Bronchial epithelial cell (primary cell): ENCODE results near the gene EVA1A. TPM values are rescaled to one million over a fixed set of nuclear protein-coding genes. Genes with fewer than 3 reads are reported as not detected.

Experiments used
- DNase-seq: peaks from one replicate; pipeline ENCODE4 v3.0.0-alpha.2; 2010; ENCODE audit warnings: low read depth
- FAIRE-seq: peaks from 2 replicates; lab custom pipeline; 2011; peaks lifted over from hg19 to GRCh38; lab: Jason Lieb, UNC
- H3K27me3 ChIP-seq: 2 replicates; pipeline ENCODE4 v1.5.1; 2011; ENCODE audit warnings: low read length; ENCODE audit not compliant: control insufficient read depth, insufficient read depth
- H3K36me3 ChIP-seq: 2 replicates; pipeline ENCODE4 v1.5.1; 2011; ENCODE audit warnings: low read length; ENCODE audit not compliant: control insufficient read depth, insufficient read depth
- H3K4me3 ChIP-seq: 2 replicates; pipeline ENCODE4 v1.5.1; 2011; ENCODE audit warnings: mild to moderate bottlenecking, low read depth, low read length, control low read depth
- total RNA-seq: library from RNA; depleted of rRNA; stranded (reverse); fragments of >200 nt; gene quantifications from 2 replicates; pipeline ENCODE4 v1.2.1, GENCODE V29; 2014
- TF ChIP-seq, protein P1 (sequence below): IDR thresholded peaks from 2 replicates; pipeline ENCODE4 v1.5.1; 2011; ENCODE audit warnings: mild to moderate bottlenecking, moderate library complexity, low read length, control low read depth, inconsistent platforms; ENCODE audit not compliant: insufficient read depth, severe bottlenecking

EVA1A gene
- total RNA-seq, 1 donor from 2014 or later: 5.8 TPM

GRCh38 chr2:75503048-75503607, 57.6 kb downstream of the EVA1A start:
- Histone ChIP-seq H3K4me3 (no peak overlapping the region), H3K36me3 (no peaks in the 10 kb centered on the region), H3K27me3 (no peaks in the 10 kb centered on the region)
- FAIRE-seq: no peak
- TF ChIP-seq, protein P1, sequence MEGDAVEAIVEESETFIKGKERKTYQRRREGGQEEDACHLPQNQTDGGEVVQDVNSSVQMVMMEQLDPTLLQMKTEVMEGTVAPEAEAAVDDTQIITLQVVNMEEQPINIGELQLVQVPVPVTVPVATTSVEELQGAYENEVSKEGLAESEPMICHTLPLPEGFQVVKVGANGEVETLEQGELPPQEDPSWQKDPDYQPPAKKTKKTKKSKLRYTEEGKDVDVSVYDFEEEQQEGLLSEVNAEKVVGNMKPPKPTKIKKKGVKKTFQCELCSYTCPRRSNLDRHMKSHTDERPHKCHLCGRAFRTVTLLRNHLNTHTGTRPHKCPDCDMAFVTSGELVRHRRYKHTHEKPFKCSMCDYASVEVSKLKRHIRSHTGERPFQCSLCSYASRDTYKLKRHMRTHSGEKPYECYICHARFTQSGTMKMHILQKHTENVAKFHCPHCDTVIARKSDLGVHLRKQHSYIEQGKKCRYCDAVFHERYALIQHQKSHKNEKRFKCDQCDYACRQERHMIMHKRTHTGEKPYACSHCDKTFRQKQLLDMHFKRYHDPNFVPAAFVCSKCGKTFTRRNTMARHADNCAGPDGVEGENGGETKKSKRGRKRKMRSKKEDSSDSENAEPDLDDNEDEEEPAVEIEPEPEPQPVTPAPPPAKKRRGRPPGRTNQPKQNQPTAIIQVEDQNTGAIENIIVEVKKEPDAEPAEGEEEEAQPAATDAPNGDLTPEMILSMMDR: no peak
- DNase-seq: peak; percentile 50

DNA sequence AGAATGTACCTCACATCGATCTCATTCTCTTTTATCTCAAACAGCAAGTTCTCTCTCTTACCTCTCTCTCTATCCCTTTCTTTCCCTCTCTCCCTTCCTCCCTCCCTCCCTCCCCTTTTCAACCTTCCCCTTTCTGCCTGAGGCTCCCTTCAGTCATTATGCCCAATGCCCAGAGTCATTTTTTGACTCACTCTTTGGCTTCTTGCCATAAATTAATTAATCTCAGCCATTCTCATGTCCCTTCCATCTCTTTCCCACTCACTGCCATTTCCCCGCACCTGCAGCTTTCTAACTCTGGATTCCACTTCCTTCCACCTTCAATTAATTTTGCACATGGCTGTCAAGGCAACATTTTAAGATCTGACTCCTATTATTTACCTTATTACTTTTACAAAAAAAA, 60.1 kb downstream of the EVA1A start:
- Histone ChIP-seq H3K27me3 (no peaks in the 10 kb centered on the region), H3K36me3 (no peaks in the 10 kb centered on the region), H3K4me3 (no peak overlapping the region)
- FAIRE-seq (no peak), DNase-seq (peak; percentile 46)
- TF ChIP-seq, protein P1: no peak

GRCh38 chr2:75499534-75499933, 61.2 kb downstream of the EVA1A start:
- DNase-seq (no peak), FAIRE-seq (no peak)
- Histone ChIP-seq H3K27me3 (no peaks in the 10 kb centered on the region), H3K4me3 (no peak overlapping the region), H3K36me3 (no peaks in the 10 kb centered on the region)
- TF ChIP-seq, protein P1: no peak

- FAIRE-seq: no peak
- no peak overlapping the region for H3K4me3 ChIP-seq
- H3K27me3 ChIP-seq: no peaks in the 10 kb centered on the region
- TF ChIP-seq, protein P1: no peak
- H3K36me3 ChIP-seq: no peaks in the 10 kb centered on the region
- no peak for DNase-seq
Observed at GRCh38 chr2:75498907-75499306, 61.8 kb downstream of the EVA1A start.

DNA sequence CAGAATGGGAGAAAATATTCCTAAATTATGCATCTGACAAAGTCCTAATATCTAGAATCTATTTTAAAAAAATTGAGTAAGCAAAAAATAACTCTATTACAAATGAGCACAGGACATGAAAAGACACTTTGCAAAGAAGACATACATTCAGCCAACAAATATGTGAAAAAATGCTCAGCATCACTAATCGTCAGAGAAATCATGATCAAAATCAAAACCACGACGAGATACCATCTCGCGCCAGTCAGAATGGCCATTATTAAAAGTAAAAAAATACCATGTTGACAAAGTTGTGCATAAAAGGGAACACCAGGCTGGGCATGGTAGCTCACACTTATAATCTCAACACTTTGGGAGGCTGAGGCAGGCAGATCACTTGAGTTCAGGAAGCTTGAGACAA, 63.5 kb downstream of the EVA1A start:
- FAIRE-seq (no peak), DNase-seq (no peak)
- H3K36me3 ChIP-seq: no peaks in the 10 kb centered on the region
- TF ChIP-seq, protein P1: no peak
- no peaks in the 10 kb centered on the region for H3K27me3 ChIP-seq
- H3K4me3 ChIP-seq: no peak overlapping the region

- H3K36me3 ChIP-seq: no peaks in the 10 kb centered on the region
- DNase-seq (no peak), FAIRE-seq (no peak)
- TF ChIP-seq, protein P1: no peak
- H3K4me3 ChIP-seq: no peak overlapping the region
- no peaks in the 10 kb centered on the region for H3K27me3 ChIP-seq
Observed at GRCh38 chr2:75495862-75496261, 64.9 kb downstream of the EVA1A start.
